Head of caudate nucleus (tissue), 42 donors: ENCODE measurements around the gene PTPN2.
"Not testable (repeated sequence)": the region's sequence is repeated elsewhere in the genome, so short reads cannot be mapped to it uniquely, and the experiment has no call there.

Experiments used
- DNase-seq, 42 donors: peaks; one replicate each; pipeline versions ENCODE4 v3.0.0 to v3.0.0-alpha.2; 2020 to 2021; ENCODE audit warnings: mixed read lengths in 7 of 42
- intact Hi-C: fragments of 100-400 bp; cut with DNase I; formaldehyde crosslinking; loops from one replicate; pipeline ENCODE4 v1.15.0; 2022

The PTPN2 gene

GRCh38 chr18:12883684-12884405, at the start of gene PTPN2:
TSS of gene PTPN2 (minus strand) at chr18:12884237. CDS start at chr18:12884141, 96 bp downstream.
- intact Hi-C loops, result loop anchor here (5.0 to 10.0 kb wide), 2 partner anchors 59 to 63 kb away; partner anchors contain the start of gene SEH1L
- peak; percentile 85 to 97 (median 93) for DNase-seq

- intact Hi-C loops, result loop anchor here (5.0 kb wide), 2 partner anchors 191 to 206 kb away; no protein-coding TSS in a partner anchor
- DNase-seq, result no peak
These were observed 49.3 kb upstream of the PTPN2 start for GRCh38 chr18:12933327-12933726.

- DNase-seq, result no peak
- intact Hi-C loops, result loop anchor here (5.0 kb wide), 2 partner anchors 189 to 204 kb away; no protein-coding TSS in a partner anchor
These were observed 46.9 kb upstream of the PTPN2 start for GRCh38 chr18:12930908-12931307.

GRCh38 chr18:12930376-12930775, 46.3 kb upstream of the PTPN2 start:
- DNase-seq, result no peak
- intact Hi-C loops, result loop anchor here (5.0 kb wide), 2 partner anchors 188 to 203 kb away; no protein-coding TSS in a partner anchor

GRCh38 chr18:12929477-12930083, 45.5 kb upstream of the PTPN2 start:
- DNase-seq, result no peak
- intact Hi-C loops, result loop anchor here (5.0 kb wide), 2 partner anchors 187 to 202 kb away; no protein-coding TSS in a partner anchor

GRCh38 chr18:12928641-12929040, 44.6 kb upstream of the PTPN2 start:
- intact Hi-C loops, result no loop called here
- peak in 11 of 42 donors; percentile 9 to 66 (median 29) for DNase-seq

GRCh38 chr18:12928206-12928605, 44.2 kb upstream of the PTPN2 start:
- DNase-seq, result no peak
- intact Hi-C loops, result no loop called here

- intact Hi-C loops, result no loop called here
- no peak for DNase-seq
These were observed 40.6 kb upstream of the PTPN2 start for GRCh38 chr18:12924616-12925015.

GRCh38 chr18:12922266-12922665, 38.2 kb upstream of the PTPN2 start:
- DNase-seq, result no peak
- intact Hi-C loops, result no loop called here

- intact Hi-C loops, result no loop called here
- DNase-seq, result no peak
These were observed 37.1 kb upstream of the PTPN2 start for GRCh38 chr18:12921178-12921577.

- no peak for DNase-seq
- intact Hi-C loops, result no loop called here
These were observed 28.1 kb upstream of the PTPN2 start for GRCh38 chr18:12911929-12912703.

- peak in 17 of 42 donors; percentile 3 to 65 (median 27) for DNase-seq
- intact Hi-C loops, result no loop called here
These were observed 27.2 kb upstream of the PTPN2 start for GRCh38 chr18:12911025-12911928.

- intact Hi-C loops, result no loop called here
- DNase-seq, result peak in 3 of 42 donors; percentile 22 to 45 (median 23)
These were observed 24.7 kb upstream of the PTPN2 start for GRCh38 chr18:12908706-12909105.

- intact Hi-C loops, result no loop called here
- DNase-seq, result no peak
These were observed 23.4 kb upstream of the PTPN2 start for GRCh38 chr18:12907258-12907925.

GRCh38 chr18:12906773-12907172, 22.7 kb upstream of the PTPN2 start:
- intact Hi-C loops, result no loop called here

GRCh38 chr18:12906119-12906518, 22.1 kb upstream of the PTPN2 start:
- DNase-seq, result no peak
- intact Hi-C loops, result no loop called here

More at GRCh38 chr18:12906773-12907172, 22.7 kb upstream of the PTPN2 start:
- no peak for DNase-seq

- intact Hi-C loops, result no loop called here
- no peak for DNase-seq
These were observed 20.0 kb upstream of the PTPN2 start for GRCh38 chr18:12904012-12904516.

GRCh38 chr18:12901208-12901607, 17.2 kb upstream of the PTPN2 start:
- DNase-seq, intact Hi-C loops: not testable (repeated sequence)
